Stomach smooth muscle (tissue), 2 donors: ENCODE data around the gene ARL2.

Source experiments
- H3K27ac ChIP-seq: one replicate; pipeline ENCODE4 v1.7.0; 2013; ENCODE audit warnings: mild to moderate bottlenecking, low read length, inconsistent platforms
- H3K27me3 ChIP-seq, 2 donors: one replicate each; pipeline ENCODE4 v1.7.0; 2013; ENCODE audit warnings: low read length in 2 of 2; ENCODE audit not compliant: insufficient read depth in 2 of 2, control insufficient read depth in 1 of 2
- H3K36me3 ChIP-seq, 2 donors: one replicate each; pipeline ENCODE4 v1.7.0; 2013; ENCODE audit warnings: low read length in 2 of 2; ENCODE audit not compliant: control insufficient read depth in 2 of 2, insufficient read depth in 2 of 2
- H3K4me1 ChIP-seq: one replicate; pipeline ENCODE4 v1.7.0; 2013; ENCODE audit warnings: low read length; ENCODE audit not compliant: control insufficient read depth, insufficient read depth
- H3K4me3 ChIP-seq, 2 donors: one replicate each; pipeline ENCODE4 v1.7.0; 2013; ENCODE audit warnings: low read length in 2 of 2
- H3K9ac ChIP-seq, 2 donors: one replicate each; pipeline ENCODE4 v1.7.0; 2013; ENCODE audit warnings: low read length in 2 of 2, mild to moderate bottlenecking in 1 of 2
- H3K9me3 ChIP-seq, 2 donors: one replicate each; pipeline ENCODE4 v1.7.0; 2013; ENCODE audit warnings: low read length in 2 of 2; ENCODE audit not compliant: control insufficient read depth in 2 of 2
- donor health status: healthy.
- donor health status: Pancreatic carcinoma.

Gene ARL2

DNA sequence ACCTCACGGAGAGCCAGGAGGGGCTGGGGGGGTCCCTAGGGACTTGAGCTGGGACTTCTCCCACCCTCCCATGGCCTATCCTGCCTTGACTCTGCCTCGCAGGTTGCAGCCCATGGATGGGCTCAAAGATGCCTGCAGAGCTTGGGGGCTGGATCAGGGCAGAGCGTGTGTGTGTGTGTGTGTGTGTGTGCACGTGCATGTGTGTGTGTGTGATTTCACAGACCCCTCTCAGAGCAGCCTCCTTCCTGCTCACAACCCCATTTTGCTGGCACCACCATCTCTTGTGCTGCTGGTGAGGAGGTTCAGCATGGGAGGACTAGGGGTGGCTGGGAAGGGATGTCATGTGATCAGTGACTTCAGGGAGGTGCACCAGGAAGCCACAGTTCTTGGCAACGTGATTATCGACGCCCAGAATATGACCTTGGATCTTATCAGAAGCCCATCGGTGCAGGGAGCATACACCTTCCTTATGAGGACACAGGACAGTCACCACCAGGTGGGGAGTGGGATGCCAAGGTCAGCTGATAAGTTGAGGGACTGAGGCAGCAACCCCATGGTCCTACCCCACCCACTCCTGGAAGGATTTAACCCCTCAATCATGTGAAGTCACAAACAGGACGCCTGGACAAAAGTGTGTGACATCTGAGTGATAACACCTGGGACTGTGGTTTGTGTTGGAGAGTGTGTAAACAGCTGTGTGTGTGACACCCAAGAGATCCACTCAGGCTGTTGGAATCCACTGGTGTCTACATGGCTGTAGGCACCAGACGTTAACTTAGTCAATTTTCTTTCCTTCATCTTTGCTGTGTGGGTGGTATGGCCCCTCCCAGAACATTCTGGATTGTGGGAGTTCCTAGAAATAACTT, 46.2 kb downstream of the ARL2 start:
- no peaks in the 10 kb centered on the region for H3K9me3 ChIP-seq
- no peak overlapping the region for H3K9ac ChIP-seq
- no peaks in the 10 kb centered on the region for H3K4me1 ChIP-seq
- no peaks in the 10 kb centered on the region for H3K36me3 ChIP-seq
- no peak overlapping the region for H3K4me3 ChIP-seq
- H3K27ac ChIP-seq, result no peak overlapping the region
- H3K27me3 ChIP-seq, result peaks cover 0 to 2% of the 10 kb centered on the region in 2 donors

DNA sequence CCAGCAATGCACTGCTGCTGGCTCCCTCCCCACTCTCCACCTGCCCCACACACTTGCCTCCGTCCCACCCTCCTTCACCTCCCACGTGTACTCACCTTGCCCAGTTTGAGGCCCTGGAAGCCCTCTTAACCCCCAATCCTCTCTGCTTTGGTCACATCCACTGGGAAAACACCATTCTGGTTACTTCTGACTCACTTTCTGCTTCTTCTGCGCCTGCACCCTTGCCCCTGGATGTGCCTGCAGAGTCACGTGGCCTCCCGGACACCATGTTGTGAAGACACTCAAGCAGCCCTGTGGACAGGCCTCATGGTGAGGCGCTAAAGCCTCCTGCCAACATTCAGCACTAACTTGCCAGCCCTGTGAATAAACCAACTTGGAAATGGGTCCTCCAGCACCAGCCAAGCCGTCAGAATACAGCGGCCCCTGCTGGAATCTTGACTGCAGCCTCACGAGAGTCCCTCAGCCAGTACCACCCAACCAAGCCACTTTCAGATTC, 47.0 kb downstream of the ARL2 start:
- Histone ChIP-seq H3K9me3 (no peaks in the 10 kb centered on the region), H3K4me1 (no peaks in the 10 kb centered on the region), H3K36me3 (no peaks in the 10 kb centered on the region), H3K4me3 (no peak overlapping the region), H3K27ac (no peak overlapping the region), H3K9ac (no peak overlapping the region), H3K27me3 (peaks cover 0 to 2% of the 10 kb centered on the region in 2 donors)

DNA sequence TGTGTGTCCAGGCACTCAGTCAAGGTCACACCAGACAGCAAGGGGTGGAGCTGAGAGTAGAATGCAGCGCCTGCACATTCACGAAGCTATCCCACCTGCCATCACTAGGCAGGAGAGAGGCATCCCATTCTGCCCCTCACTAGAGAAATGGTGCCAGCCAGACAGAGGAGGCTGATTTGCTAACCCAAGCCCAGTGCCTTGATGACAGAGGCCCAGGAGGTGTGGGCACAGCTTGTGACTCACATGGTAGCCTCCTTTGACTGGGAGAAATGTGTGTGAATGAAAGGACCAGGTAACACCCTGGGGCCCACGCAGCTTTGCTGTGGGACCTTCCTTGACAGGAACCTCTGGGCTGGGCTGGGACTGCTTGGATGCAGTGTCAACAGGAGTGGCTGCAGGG, 49.6 kb downstream of the ARL2 start:
- H3K27ac ChIP-seq, result no peak overlapping the region
- no peak overlapping the region for H3K4me3 ChIP-seq
- peaks cover 0 to 2% of the 10 kb centered on the region in 2 donors for H3K27me3 ChIP-seq
- H3K9ac ChIP-seq, result no peak overlapping the region
- H3K9me3 ChIP-seq, result no peaks in the 10 kb centered on the region
- H3K36me3 ChIP-seq, result no peaks in the 10 kb centered on the region
- no peaks in the 10 kb centered on the region for H3K4me1 ChIP-seq

DNA sequence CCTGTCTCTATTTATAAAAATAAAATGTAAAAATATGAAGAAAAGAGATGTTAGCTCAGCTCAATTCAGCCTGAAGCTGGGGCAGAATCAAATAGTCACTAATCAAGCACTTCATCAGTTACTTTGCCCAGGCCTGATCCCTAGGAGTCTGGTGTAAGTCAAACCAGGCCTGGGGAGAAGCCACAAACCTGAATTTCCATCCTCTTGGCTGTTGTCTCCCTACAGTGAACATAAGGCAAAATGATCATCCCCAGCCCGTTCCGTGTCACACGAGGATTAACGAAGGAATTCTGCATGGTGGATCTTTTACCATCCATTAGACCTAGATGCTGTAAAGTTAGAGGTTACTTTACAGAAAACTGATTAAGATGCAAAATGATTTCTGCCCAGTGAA, 50.9 kb downstream of the ARL2 start:
- H3K9ac ChIP-seq, result no peak overlapping the region

DNA sequence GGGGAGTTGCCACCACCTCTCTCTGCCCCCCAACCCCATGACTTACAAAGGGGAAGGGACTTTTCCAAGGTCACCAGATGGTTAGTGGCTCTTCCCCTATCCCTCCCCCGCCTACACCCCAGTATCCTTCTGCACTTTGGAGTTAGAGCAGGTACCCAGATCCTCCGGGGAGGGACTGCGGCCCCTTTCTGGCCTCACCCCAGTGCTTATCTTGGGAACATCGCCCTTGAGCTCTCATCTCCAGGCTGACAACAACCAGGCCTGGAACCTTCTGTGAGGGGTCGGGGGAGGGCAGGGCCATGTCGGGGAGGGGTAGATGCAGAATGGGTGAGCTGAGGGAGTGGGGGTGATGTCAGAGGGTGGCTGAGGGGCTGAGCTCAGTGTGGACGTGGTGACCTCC, 51.9 kb downstream of the ARL2 start:
- Histone ChIP-seq H3K9me3 (no peaks in the 10 kb centered on the region), H3K27ac (no peak overlapping the region), H3K4me1 (no peaks in the 10 kb centered on the region), H3K27me3 (no peaks in the 10 kb centered on the region), H3K9ac (no peak overlapping the region), H3K4me3 (no peak overlapping the region), H3K36me3 (no peaks in the 10 kb centered on the region)

More for the DNA sequence above, 50.9 kb downstream of the ARL2 start:
- Histone ChIP-seq H3K4me3 (no peak overlapping the region), H3K27ac (no peak overlapping the region), H3K9me3 (no peaks in the 10 kb centered on the region), H3K4me1 (no peaks in the 10 kb centered on the region), H3K27me3 (no peaks in the 10 kb centered on the region), H3K36me3 (no peaks in the 10 kb centered on the region)

DNA sequence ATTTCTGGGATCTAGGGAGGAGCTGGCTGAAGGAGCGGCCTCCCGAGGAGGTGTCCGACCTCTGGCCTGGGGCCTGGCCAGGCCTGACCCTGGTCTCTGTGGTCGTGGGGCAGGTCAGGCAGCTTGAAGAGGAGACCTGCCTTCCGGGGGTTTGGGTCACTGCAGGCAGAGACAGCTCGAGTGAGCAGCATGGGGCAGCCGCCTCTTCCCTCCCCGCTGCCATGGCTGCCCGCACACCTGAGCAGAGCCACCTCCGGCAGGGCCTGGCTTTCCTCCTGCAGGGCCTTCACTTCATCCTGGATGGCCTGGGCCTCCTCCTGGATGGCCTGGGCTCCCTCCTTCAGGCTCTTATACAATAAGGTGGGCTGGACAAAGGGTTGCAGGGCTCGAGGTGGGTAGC, 52.4 kb downstream of the ARL2 start:
- Histone ChIP-seq H3K27ac (no peak overlapping the region), H3K9ac (no peak overlapping the region), H3K4me1 (no peaks in the 10 kb centered on the region)

DNA sequence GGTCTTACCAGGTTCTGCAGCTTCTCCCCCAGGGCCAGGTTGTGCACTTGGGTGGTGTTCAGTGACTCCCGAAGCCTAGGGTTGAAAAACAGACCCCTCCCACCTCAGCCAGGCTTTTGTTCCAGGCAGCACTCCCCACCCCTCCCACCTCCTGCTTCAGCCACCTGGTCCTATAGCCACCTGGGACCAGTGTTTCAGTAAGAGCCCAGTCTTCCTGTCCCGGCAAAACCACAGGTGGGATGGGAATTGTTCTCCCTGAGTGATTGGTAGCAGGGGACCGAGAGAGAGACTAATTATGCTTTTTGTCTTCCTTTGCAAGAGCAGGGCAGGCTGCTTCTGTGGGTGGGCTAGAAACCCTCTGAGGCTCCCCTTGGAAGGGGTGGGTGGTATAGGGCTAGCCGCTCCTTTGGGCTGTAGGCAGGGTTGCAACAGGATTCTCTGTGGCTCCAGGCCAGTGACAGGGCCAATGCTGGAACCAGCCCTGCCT, 52.9 kb downstream of the ARL2 start:
- no peaks in the 10 kb centered on the region for H3K4me1 ChIP-seq
- H3K9ac ChIP-seq, result no peak overlapping the region
- H3K36me3 ChIP-seq, result no peaks in the 10 kb centered on the region
- H3K27me3 ChIP-seq, result no peaks in the 10 kb centered on the region
- H3K4me3 ChIP-seq, result no peak overlapping the region
- H3K27ac ChIP-seq, result no peak overlapping the region
- no peaks in the 10 kb centered on the region for H3K9me3 ChIP-seq

More for the DNA sequence above, 52.4 kb downstream of the ARL2 start:
- H3K27me3 ChIP-seq, result no peaks in the 10 kb centered on the region
- no peaks in the 10 kb centered on the region for H3K9me3 ChIP-seq
- no peaks in the 10 kb centered on the region for H3K36me3 ChIP-seq
- no peak overlapping the region for H3K4me3 ChIP-seq

DNA sequence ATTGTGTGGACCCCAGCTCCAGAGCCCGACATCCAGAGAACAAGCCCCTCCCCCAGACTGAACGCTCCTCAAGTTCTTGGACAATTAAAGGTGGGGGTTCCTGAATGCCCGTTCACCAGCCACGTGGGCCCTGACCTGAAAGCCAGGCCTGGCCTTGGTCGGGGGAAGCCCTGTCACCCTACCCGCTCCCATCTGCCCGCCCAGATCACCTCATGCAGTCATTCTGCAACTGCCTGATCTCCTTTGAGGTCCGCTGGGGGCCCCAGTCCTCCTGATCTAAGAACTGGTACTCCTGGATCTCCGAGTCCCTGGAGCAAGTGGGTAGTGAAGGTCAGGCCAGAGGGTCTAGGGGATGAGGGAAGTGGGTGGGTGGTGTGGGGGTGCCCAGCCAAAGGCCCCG, 53.5 kb downstream of the ARL2 start:
- H3K9me3 ChIP-seq, result no peaks in the 10 kb centered on the region
- H3K27me3 ChIP-seq, result no peaks in the 10 kb centered on the region
- no peaks in the 10 kb centered on the region for H3K36me3 ChIP-seq
- no peak overlapping the region for H3K27ac ChIP-seq
- H3K4me1 ChIP-seq, result no peaks in the 10 kb centered on the region
- H3K9ac ChIP-seq, result no peak overlapping the region
- H3K4me3 ChIP-seq, result no peak overlapping the region

DNA sequence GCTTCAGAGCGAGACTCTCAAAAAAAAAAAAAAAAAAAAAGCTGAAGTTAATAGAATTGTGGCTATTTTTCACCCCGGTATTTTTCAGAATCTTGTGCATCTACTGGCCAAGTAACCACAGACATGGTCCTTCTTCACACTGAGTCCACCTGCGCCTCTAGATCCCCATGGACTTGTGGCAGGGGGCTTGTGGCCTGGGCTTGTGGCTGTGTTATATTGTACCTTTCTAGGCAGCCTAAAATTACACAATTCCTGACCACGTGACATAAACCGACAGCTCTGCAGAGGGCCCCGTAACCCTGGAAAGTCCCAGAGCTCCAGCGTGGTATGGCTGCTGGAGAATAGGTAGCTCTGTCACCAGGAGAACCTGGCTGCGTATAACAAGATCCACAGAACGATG, 55.3 kb downstream of the ARL2 start:
- H3K36me3 ChIP-seq, result no peaks in the 10 kb centered on the region
- no peak overlapping the region for H3K4me3 ChIP-seq
- H3K4me1 ChIP-seq, result no peaks in the 10 kb centered on the region
- no peaks in the 10 kb centered on the region for H3K27me3 ChIP-seq
- H3K9me3 ChIP-seq, result no peaks in the 10 kb centered on the region
- no peak overlapping the region for H3K27ac ChIP-seq
- no peak overlapping the region for H3K9ac ChIP-seq
